ENCODE data around the gene ADAM22. TPM values are rescaled to one million over a fixed set of nuclear protein-coding genes. Genes with fewer than 3 reads are reported as not detected.

The ADAM22 gene
- total and polyA plus RNA-seq, 7 donors = under 0.01 to 3.5 (median 1.4) TPM

- Histone ChIP-seq H3K4me3 (no peak overlapping the region), H3K36me3 (no peaks in the 10 kb centered on the region), H3K27me3 (no peaks in the 10 kb centered on the region), H3K27ac (no peak overlapping the region), H3K4me1 (no peaks in the 10 kb centered on the region), H3K9me3 (no peaks in the 10 kb centered on the region)
- TF ChIP-seq EP300 (IDR thresholded peaks at IDR 0.05) (no peak), POLR2A (IDR thresholded peaks at IDR 0.05) (no peak), POLR2AphosphoS5 (IDR thresholded peaks at IDR 0.05) (no peak)
- TF ChIP-seq, protein P1, sequence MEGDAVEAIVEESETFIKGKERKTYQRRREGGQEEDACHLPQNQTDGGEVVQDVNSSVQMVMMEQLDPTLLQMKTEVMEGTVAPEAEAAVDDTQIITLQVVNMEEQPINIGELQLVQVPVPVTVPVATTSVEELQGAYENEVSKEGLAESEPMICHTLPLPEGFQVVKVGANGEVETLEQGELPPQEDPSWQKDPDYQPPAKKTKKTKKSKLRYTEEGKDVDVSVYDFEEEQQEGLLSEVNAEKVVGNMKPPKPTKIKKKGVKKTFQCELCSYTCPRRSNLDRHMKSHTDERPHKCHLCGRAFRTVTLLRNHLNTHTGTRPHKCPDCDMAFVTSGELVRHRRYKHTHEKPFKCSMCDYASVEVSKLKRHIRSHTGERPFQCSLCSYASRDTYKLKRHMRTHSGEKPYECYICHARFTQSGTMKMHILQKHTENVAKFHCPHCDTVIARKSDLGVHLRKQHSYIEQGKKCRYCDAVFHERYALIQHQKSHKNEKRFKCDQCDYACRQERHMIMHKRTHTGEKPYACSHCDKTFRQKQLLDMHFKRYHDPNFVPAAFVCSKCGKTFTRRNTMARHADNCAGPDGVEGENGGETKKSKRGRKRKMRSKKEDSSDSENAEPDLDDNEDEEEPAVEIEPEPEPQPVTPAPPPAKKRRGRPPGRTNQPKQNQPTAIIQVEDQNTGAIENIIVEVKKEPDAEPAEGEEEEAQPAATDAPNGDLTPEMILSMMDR (IDR thresholded peaks at IDR 0.05) = no peak
- no peak for DNase-seq
- intact Hi-C loops (cut with DNase I) = no loop called here
- whole genome bisulfite sequencing, 2 donors = 60 to 91% methylated on average over 4 of the region's 4 CpGs
Measured at GRCh38 chr7:88132725-88133124, 198.7 kb downstream of the ADAM22 start.

- 8 to 32% methylated on average over 2 of the region's 2 CpGs for WGBS, 2 donors
Measured at GRCh38 chr7:88140947-88141346, 206.9 kb downstream of the ADAM22 start.

DNA sequence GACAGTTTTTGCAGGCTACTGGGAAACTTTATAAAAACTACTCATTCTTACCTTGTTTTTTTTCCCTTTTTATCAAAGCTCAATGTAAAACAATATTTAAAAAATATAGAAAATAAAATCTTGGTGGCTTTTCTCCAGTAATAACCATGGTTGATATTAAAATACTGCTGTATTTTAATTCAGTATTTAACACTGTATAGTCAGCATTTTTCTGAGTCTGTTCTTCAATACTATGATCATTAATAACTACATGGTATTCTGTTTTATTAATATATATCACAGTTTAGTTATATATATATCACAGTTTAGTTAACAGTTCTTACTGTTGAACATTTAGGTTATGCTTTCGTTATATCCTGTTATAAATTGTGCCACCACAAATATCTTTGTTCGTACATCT is 207.4 kb downstream of the ADAM22 start:
- Histone ChIP-seq H3K36me3 (no peaks in the 10 kb centered on the region), H3K4me3 (no peak overlapping the region), H3K4me1 (peaks cover 0 to 1% (median 0%) of the 10 kb centered on the region in 4 donors), H3K27ac (no peak overlapping the region), H3K27me3 (no peaks in the 10 kb centered on the region), H3K9me3 (no peaks in the 10 kb centered on the region)
- 93 to 95% methylated on average over 2 of the region's 2 CpGs for WGBS, 2 donors
- TF ChIP-seq EP300 (IDR thresholded peaks at IDR 0.05) = no peak
- intact Hi-C loops (cut with DNase I) = no loop called here
- no peak for DNase-seq

More at GRCh38 chr7:88140947-88141346, 206.9 kb downstream of the ADAM22 start:
- no peaks in the 10 kb centered on the region for H3K27me3 ChIP-seq
- no peak for DNase-seq
- no peak overlapping the region for H3K4me3 ChIP-seq
- H3K9me3 ChIP-seq = no peaks in the 10 kb centered on the region
- intact Hi-C loops (cut with DNase I) = no loop called here
- no peaks in the 10 kb centered on the region for H3K4me1 ChIP-seq
- H3K36me3 ChIP-seq = no peaks in the 10 kb centered on the region
- no peak overlapping the region for H3K27ac ChIP-seq
- TF ChIP-seq, protein P1 (IDR thresholded peaks at IDR 0.05) = no peak
- TF ChIP-seq EP300 (IDR thresholded peaks at IDR 0.05) (no peak), POLR2A (IDR thresholded peaks at IDR 0.05) (no peak), POLR2AphosphoS5 (IDR thresholded peaks at IDR 0.05) (no peak)

DNA sequence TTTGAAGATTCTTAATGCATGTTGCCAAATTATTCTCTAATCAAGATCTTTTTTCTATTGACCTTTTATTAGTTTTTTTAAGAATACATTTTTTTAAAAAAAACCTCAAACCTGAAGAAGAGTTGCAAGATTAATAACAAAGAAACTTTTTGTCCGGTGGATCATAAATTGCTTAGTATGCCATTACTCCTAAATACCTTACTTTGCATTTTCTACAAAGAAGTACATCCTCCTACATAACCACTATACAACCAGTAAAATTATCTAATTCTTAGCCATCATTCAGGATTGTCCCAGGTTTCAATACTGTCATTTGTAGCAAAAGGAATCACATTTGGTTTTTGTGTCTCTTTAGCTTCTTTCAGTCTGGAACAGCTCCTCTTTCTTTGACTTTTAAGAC is 207.9 kb downstream of the ADAM22 start:
- H3K27ac ChIP-seq = no peak overlapping the region

DNA sequence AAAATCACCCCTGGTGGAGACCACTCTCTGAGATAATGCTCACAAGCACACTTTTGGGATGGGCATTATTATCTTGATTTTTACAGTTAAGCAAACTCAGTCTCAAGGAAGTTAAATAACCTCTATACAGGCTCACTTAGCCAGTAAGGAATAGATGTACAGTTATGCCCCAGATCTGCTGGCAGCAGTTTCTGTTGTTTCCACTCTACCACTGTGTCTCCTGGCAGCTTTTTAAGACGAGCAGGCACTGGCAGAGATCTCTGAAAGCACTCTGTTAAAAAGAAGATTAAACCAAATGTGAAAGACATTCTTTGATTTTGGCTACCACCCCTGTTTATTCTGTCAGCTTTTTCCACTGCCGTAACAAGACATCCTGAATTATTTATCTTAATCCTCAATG is 212.6 kb downstream of the ADAM22 start:
- H3K27ac ChIP-seq = no peak overlapping the region
- WGBS, 2 donors = 30 to 59% methylated on average over 2 of the region's 2 CpGs
- H3K4me3 ChIP-seq = no peak overlapping the region
- no peak for DNase-seq
- intact Hi-C loops (cut with DNase I) = no loop called here
- TF ChIP-seq, protein P1 (IDR thresholded peaks at IDR 0.05) = no peak
- TF ChIP-seq POLR2A (IDR thresholded peaks at IDR 0.05) (no peak), EP300 (IDR thresholded peaks at IDR 0.05) (no peak), POLR2AphosphoS5 (IDR thresholded peaks at IDR 0.05) (no peak)
- H3K4me1 ChIP-seq = peaks cover 0 to 6% (median 0%) of the 10 kb centered on the region in 4 donors
- no peaks in the 10 kb centered on the region for H3K9me3 ChIP-seq
- H3K27me3 ChIP-seq = no peaks in the 10 kb centered on the region
- H3K36me3 ChIP-seq = no peaks in the 10 kb centered on the region

More for the DNA sequence above, 207.9 kb downstream of the ADAM22 start:
- no peak overlapping the region for H3K4me3 ChIP-seq
- intact Hi-C loops (cut with DNase I) = no loop called here
- TF ChIP-seq POLR2AphosphoS5 (IDR thresholded peaks at IDR 0.05) (no peak), EP300 (IDR thresholded peaks at IDR 0.05) (no peak), POLR2A (IDR thresholded peaks at IDR 0.05) (no peak)
- TF ChIP-seq, protein P1 (IDR thresholded peaks at IDR 0.05) = no peak
- peaks cover 0 to 6% (median 0%) of the 10 kb centered on the region in 4 donors for H3K4me1 ChIP-seq
- WGBS, 2 donors = 90 to 91% methylated on average over 1 of the region's 1 CpG
- DNase-seq = no peak
- H3K36me3 ChIP-seq = no peaks in the 10 kb centered on the region
- no peaks in the 10 kb centered on the region for H3K27me3 ChIP-seq
- no peaks in the 10 kb centered on the region for H3K9me3 ChIP-seq
